ENCODE results near the gene C11orf58.

DNA sequence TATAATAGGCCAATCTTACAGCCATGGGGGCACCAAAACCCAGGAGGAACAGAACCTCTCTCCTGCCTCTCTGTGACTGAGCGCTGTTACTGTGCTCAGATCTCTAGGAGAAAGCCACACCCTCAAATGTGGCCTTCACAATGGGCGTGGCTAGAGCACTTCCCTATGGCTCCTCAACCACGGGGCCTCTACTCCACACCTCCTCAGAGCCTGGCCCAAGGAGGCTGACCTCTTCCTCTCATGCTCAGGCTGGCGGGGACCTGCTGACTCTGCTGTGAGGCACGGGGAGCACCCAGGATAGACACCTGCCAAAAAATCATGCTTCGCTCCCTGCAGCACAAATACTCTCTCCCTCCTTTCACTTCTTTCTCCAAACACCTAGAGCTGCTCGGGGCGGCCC is 41.0 kb downstream of the C11orf58 start:
- no peak for TF ChIP-seq EZH2 (IDR thresholded peaks at IDR 0.05; ENCODE audit: borderline replicate concordance, insufficient read depth, low read depth, low read length, poor library complexity, severe bottlenecking)
- TF ChIP-seq, protein P1, sequence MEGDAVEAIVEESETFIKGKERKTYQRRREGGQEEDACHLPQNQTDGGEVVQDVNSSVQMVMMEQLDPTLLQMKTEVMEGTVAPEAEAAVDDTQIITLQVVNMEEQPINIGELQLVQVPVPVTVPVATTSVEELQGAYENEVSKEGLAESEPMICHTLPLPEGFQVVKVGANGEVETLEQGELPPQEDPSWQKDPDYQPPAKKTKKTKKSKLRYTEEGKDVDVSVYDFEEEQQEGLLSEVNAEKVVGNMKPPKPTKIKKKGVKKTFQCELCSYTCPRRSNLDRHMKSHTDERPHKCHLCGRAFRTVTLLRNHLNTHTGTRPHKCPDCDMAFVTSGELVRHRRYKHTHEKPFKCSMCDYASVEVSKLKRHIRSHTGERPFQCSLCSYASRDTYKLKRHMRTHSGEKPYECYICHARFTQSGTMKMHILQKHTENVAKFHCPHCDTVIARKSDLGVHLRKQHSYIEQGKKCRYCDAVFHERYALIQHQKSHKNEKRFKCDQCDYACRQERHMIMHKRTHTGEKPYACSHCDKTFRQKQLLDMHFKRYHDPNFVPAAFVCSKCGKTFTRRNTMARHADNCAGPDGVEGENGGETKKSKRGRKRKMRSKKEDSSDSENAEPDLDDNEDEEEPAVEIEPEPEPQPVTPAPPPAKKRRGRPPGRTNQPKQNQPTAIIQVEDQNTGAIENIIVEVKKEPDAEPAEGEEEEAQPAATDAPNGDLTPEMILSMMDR (IDR thresholded peaks at IDR 0.05), result no peak
